AG04449 (cell line): ENCODE measurements around the gene RHCG.

Experiments used
- CTCF ChIA-PET: fragments of 350-600 bp; formaldehyde crosslinking; extraction: SDS; loops from one replicate; lab custom pipeline; 2021; ENCODE audit warnings: antibody characterized with exemption; lab: Yijun Ruan, JAX
- POLR2A ChIA-PET: fragments of 400-600, 350-600 bp; formaldehyde crosslinking; extraction: SDS; loops from one replicate; lab custom pipeline; 2020; ENCODE audit warnings: antibody characterized with exemption, inconsistent platforms; lab: Yijun Ruan, JAX
- DNase-seq: peaks from one replicate; pipeline ENCODE4 v3.0.0-alpha.2; 2010; ENCODE audit warnings: low read depth, low spot score
- H3K4me3 ChIP-seq: 2 replicates; pipeline ENCODE4 v1.5.1; 2011; ENCODE audit warnings: low read depth, mild to moderate bottlenecking, control low read depth, low read length
- CTCF ChIP-seq: IDR thresholded peaks from one replicate; pipeline ENCODE4 v1.5.1; 2011; ENCODE audit warnings: mild to moderate bottlenecking, moderate library complexity, low read length, control low read depth, inconsistent platforms; ENCODE audit not compliant: insufficient read depth; ENCODE audit errors: missing control alignments

Gene RHCG

GRCh38 chr15:89513284-89513683 lies 16.9 kb upstream of the RHCG start:
- DNase-seq, result no peak
- TF ChIP-seq CTCF, result no peak
- ChIA-PET CTCF (no interaction called here), POLR2A (no interaction called here)
- H3K4me3 ChIP-seq, result no peak overlapping the region

- H3K4me3 ChIP-seq, result no peak overlapping the region
- no peak for TF ChIP-seq CTCF
- POLR2A ChIA-PET, result no interaction called here
- CTCF ChIA-PET, result no interaction called here
- DNase-seq, result no peak
Observed at GRCh38 chr15:89512631-89513030, 16.2 kb upstream of the RHCG start.

- H3K4me3 ChIP-seq, result no peak overlapping the region
- no peak for TF ChIP-seq CTCF
- POLR2A ChIA-PET, result interaction anchor here (0.6 kb wide), 1 partner anchor 17 kb away, joined by 3 read pairs; no protein-coding TSS in a partner anchor
- CTCF ChIA-PET, result interaction anchor here (1.0 to 1.4 kb wide), 2 partner anchors 11 to 147 kb away, joined by 5 read pairs; no protein-coding TSS in a partner anchor
- DNase-seq, result no peak
Observed at GRCh38 chr15:89506026-89506686, 9.8 kb upstream of the RHCG start.

GRCh38 chr15:89504166-89504565 lies 7.8 kb upstream of the RHCG start:
- DNase-seq, result no peak
- CTCF ChIA-PET, result no interaction called here
- TF ChIP-seq CTCF, result no peak
- H3K4me3 ChIP-seq, result no peak overlapping the region
- POLR2A ChIA-PET, result no interaction called here

GRCh38 chr15:89502867-89503595 lies 6.6 kb upstream of the RHCG start:
- DNase-seq, result no peak
- ChIA-PET CTCF (interaction anchor here (2.6 kb wide), 1 partner anchor 144 kb away, joined by 5 read pairs; no protein-coding TSS in a partner anchor), POLR2A (no interaction called here)
- no peak overlapping the region for H3K4me3 ChIP-seq
- TF ChIP-seq CTCF, result no peak

- H3K4me3 ChIP-seq, result no peak overlapping the region
- ChIA-PET POLR2A (no interaction called here), CTCF (interaction anchor here (2.6 kb wide), 1 partner anchor 143 kb away, joined by 5 read pairs; no protein-coding TSS in a partner anchor)
- no peak for TF ChIP-seq CTCF
- no peak for DNase-seq
Observed at GRCh38 chr15:89501646-89502045, 5.3 kb upstream of the RHCG start.
